CD4-positive, alpha-beta T cell treated with Interleukin-4 for 4 hours (primary cell): ENCODE results near the gene ANXA6.

Experiments used
- DNase-seq: peaks from one replicate; pipeline ENCODE4 v3.0.0-alpha.2; 2020

Gene ANXA6

GRCh38 chr5:151097061-151097460, 60.5 kb downstream of the ANXA6 start:
- DNase-seq = no peak

GRCh38 chr5:151096001-151096373, 61.6 kb downstream of the ANXA6 start:
- DNase-seq = no peak

GRCh38 chr5:151095341-151096000, 62.1 kb downstream of the ANXA6 start:
- no peak for DNase-seq

GRCh38 chr5:151094852-151095245, 62.7 kb downstream of the ANXA6 start:
- no peak for DNase-seq

GRCh38 chr5:151094030-151094851, 63.3 kb downstream of the ANXA6 start:
- DNase-seq = peak; percentile 68

GRCh38 chr5:151093476-151093889, 64.1 kb downstream of the ANXA6 start:
- no peak for DNase-seq

GRCh38 chr5:151092762-151093161, 64.8 kb downstream of the ANXA6 start:
- DNase-seq = no peak

- no peak for DNase-seq
These were observed 67.9 kb downstream of the ANXA6 start for GRCh38 chr5:151089726-151090125.

GRCh38 chr5:151088986-151089385, 68.6 kb downstream of the ANXA6 start:
- DNase-seq = no peak

GRCh38 chr5:151087486-151087885, 70.1 kb downstream of the ANXA6 start:
- DNase-seq = no peak

GRCh38 chr5:151086905-151087360, 70.6 kb downstream of the ANXA6 start:
- DNase-seq = peak; percentile 80

- no peak for DNase-seq
These were observed 71.2 kb downstream of the ANXA6 start for GRCh38 chr5:151086192-151086869.

- DNase-seq = peak; percentile 63
These were observed 72.0 kb downstream of the ANXA6 start for GRCh38 chr5:151085517-151086041.

- DNase-seq = no peak
These were observed 73.2 kb downstream of the ANXA6 start for GRCh38 chr5:151084363-151084762.

GRCh38 chr5:151083081-151083676, 74.4 kb downstream of the ANXA6 start:
- peak; percentile 92 for DNase-seq

- no peak for DNase-seq
These were observed 75.2 kb downstream of the ANXA6 start for GRCh38 chr5:151082282-151082902.

- DNase-seq = no peak
These were observed 75.9 kb downstream of the ANXA6 start for GRCh38 chr5:151081431-151082281.

GRCh38 chr5:151080613-151081430, 76.8 kb downstream of the ANXA6 start, which contains the start of gene TNIP1:
TSS of gene TNIP1 (minus strand) at chr5:151081034. CDS start at chr5:151065095, 15,939 bp downstream.
- peak; percentile 95 for DNase-seq

- DNase-seq = no peak
These were observed 77.6 kb downstream of the ANXA6 start for GRCh38 chr5:151079838-151080612.
